Osteoblast (primary cell): ENCODE data around the gene TRAPPC4. TPM values are rescaled to one million over a fixed set of nuclear protein-coding genes. Genes with fewer than 3 reads are reported as not detected.
"Not testable (repeated sequence)": the region's sequence is repeated elsewhere in the genome, so short reads cannot be mapped to it uniquely, and the experiment has no call there.

Experiments
- DNase-seq: peaks from one replicate; pipeline ENCODE4 v3.0.0; 2011; ENCODE audit warnings: low spot score, mixed read lengths; ENCODE audit not compliant: insufficient read length; ENCODE audit errors: missing footprints
- H2AFZ ChIP-seq: 2 replicates; pipeline ENCODE4 v1.6.0; 2011; ENCODE audit warnings: mild to moderate bottlenecking, low read length
- H3K27ac ChIP-seq: 2 replicates; pipeline ENCODE4 v1.5.1; 2011; ENCODE audit warnings: mild to moderate bottlenecking, low read depth, low read length, moderate library complexity
- H3K27me3 ChIP-seq: 2 replicates; pipeline ENCODE4 v1.6.0; 2012; ENCODE audit warnings: mild to moderate bottlenecking, control low read depth, inconsistent platforms, low read length, moderate library complexity; ENCODE audit not compliant: insufficient read depth
- H3K36me3 ChIP-seq: 2 replicates; pipeline ENCODE4 v1.5.1; 2011; ENCODE audit warnings: mild to moderate bottlenecking, low read length, control low read depth, moderate library complexity; ENCODE audit not compliant: insufficient read depth
- H3K4me1 ChIP-seq: 2 replicates; pipeline ENCODE4 v1.5.1; 2011; ENCODE audit warnings: mild to moderate bottlenecking, low read length, control low read depth, moderate library complexity; ENCODE audit not compliant: insufficient read depth
- H3K4me2 ChIP-seq: 2 replicates; pipeline ENCODE4 v1.6.0; 2011; ENCODE audit warnings: mild to moderate bottlenecking, low read length; ENCODE audit not compliant: insufficient read depth
- H3K4me3 ChIP-seq: fragments of 200-600 bp; sonication (generic); 3 replicates; pipeline ENCODE4 v1.5.1; 2012; ENCODE audit warnings: mild to moderate bottlenecking, low read length, inconsistent platforms; ENCODE audit not compliant: insufficient read depth
- H3K79me2 ChIP-seq: 2 replicates; pipeline ENCODE4 v1.6.0; 2012; ENCODE audit warnings: mild to moderate bottlenecking, low read length, control low read depth, inconsistent platforms; ENCODE audit not compliant: insufficient read depth
- H3K9me3 ChIP-seq: 2 replicates; pipeline ENCODE4 v1.5.1; 2011; ENCODE audit warnings: low read depth, low read length, control low read depth
- H4K20me1 ChIP-seq: 2 replicates; pipeline ENCODE4 v1.6.0; 2012; ENCODE audit warnings: mild to moderate bottlenecking, low read length, control low read depth; ENCODE audit not compliant: insufficient read depth
- CTCF ChIP-seq: IDR thresholded peaks from 2 replicates; pipeline ENCODE4 v1.5.1; 2011; ENCODE audit warnings: mild to moderate bottlenecking, low read depth, low read length, moderate library complexity; ENCODE audit errors: extremely low read depth
- total RNA-seq: library from RNA; depleted of rRNA; stranded (reverse); fragments of >200 nt; gene quantifications from 2 replicates; pipeline ENCODE4 v1.2.3, GENCODE V29; 2012

The TRAPPC4 gene
- total RNA-seq, 1 donor: 42.3 TPM

GRCh38 chr11:119015054-119015611 lies 3.4 kb upstream of the TRAPPC4 start:
- TF ChIP-seq CTCF: peak; percentile 20
- H2AFZ ChIP-seq: no peak overlapping the region
- H3K4me2 ChIP-seq: no peak overlapping the region
- peaks cover 46% of the 10 kb centered on the region for H3K36me3 ChIP-seq
- H3K4me3 ChIP-seq: no peak overlapping the region
- H3K27ac ChIP-seq: no peak overlapping the region
- H3K4me1 ChIP-seq: peaks cover 18% of the 10 kb centered on the region
- DNase-seq: peak; percentile 49
- H4K20me1 ChIP-seq: peaks cover 9% of the 10 kb centered on the region
- H3K27me3 ChIP-seq: no peaks in the 10 kb centered on the region
- no peaks in the 10 kb centered on the region for H3K9me3 ChIP-seq
- peaks cover 43% of the 10 kb centered on the region for H3K79me2 ChIP-seq

GRCh38 chr11:119016216-119017009 lies 2.2 kb upstream of the TRAPPC4 start:
- Histone ChIP-seq H3K9me3 (no peaks in the 10 kb centered on the region), H3K4me2 (peak overlapping the region; percentile 89), H3K27ac (peak overlapping the region; percentile 43), H4K20me1 (peaks cover 13% of the 10 kb centered on the region), H3K36me3 (peaks cover 47% of the 10 kb centered on the region), H2AFZ (no peak overlapping the region), H3K4me3 (peak overlapping the region; percentile 34), H3K4me1 (peaks cover 21% of the 10 kb centered on the region), H3K79me2 (peaks cover 56% of the 10 kb centered on the region), H3K27me3 (no peaks in the 10 kb centered on the region)
- TF ChIP-seq CTCF: no peak
- DNase-seq: no peak

- Histone ChIP-seq H3K79me2 (peaks cover 64% of the 10 kb centered on the region), H3K27ac (peak overlapping the region; percentile 87), H3K36me3 (peaks cover 52% of the 10 kb centered on the region), H3K4me3 (peak overlapping the region; percentile 99), H4K20me1 (peaks cover 13% of the 10 kb centered on the region), H3K4me2 (peak overlapping the region; percentile 89), H2AFZ (peak overlapping the region; percentile 99), H3K4me1 (peaks cover 21% of the 10 kb centered on the region)
- H3K27me3 ChIP-seq, DNase-seq, H3K9me3 ChIP-seq: not testable (repeated sequence)
These were observed 1.2 kb upstream of the TRAPPC4 start for GRCh38 chr11:119017377-119017776.

GRCh38 chr11:119019996-119020395 lies 1.4 kb downstream of the TRAPPC4 start:
- TF ChIP-seq CTCF: no peak
- peaks cover 17% of the 10 kb centered on the region for H4K20me1 ChIP-seq
- H3K36me3 ChIP-seq: peaks cover 51% of the 10 kb centered on the region
- H3K27me3 ChIP-seq: no peaks in the 10 kb centered on the region
- H3K4me3 ChIP-seq: peak overlapping the region; percentile 99
- peak overlapping the region; percentile 89 for H3K4me2 ChIP-seq
- H3K4me1 ChIP-seq: peaks cover 21% of the 10 kb centered on the region
- no peaks in the 10 kb centered on the region for H3K9me3 ChIP-seq
- no peak overlapping the region for H3K27ac ChIP-seq
- H2AFZ ChIP-seq: no peak overlapping the region
- no peak for DNase-seq
- peaks cover 70% of the 10 kb centered on the region for H3K79me2 ChIP-seq
